SW480 (cell line): Measurements from ENCODE around the gene KRT79.
A peak's percentile ranks its signal among the peaks of the same experiment; 100 is the strongest.
"Not testable (repeated sequence)": the region's sequence is repeated elsewhere in the genome, so short reads cannot be mapped to it uniquely, and the experiment has no call there.

Experiments
- DNase-seq: peaks from one replicate; pipeline ENCODE4 v3.0.0-alpha.2; 2016; ENCODE audit warnings: low spot score

Gene KRT79

GRCh38 chr12:52805739-52806138, 28.4 kb downstream of the KRT79 start:
- DNase-seq = no peak

DNA sequence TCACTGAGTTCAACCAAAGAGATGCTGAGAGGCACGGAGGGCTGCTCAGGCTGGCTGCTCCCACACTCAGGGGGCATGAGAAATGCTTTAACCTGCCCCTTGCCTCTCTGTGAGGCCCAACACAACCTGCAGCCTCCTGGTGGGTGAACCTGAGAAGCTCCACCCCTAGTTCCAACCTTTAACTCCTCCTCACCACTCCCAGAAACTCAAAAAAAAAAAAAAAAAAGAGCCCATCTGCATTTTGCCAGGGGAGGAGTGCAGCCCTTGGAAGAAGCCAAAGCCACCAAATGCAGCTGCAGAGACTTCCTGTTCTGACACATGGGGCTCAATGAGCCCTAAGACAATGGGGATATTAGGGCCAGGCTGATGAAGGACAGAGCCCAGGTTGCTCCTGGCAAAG, 29.1 kb downstream of the KRT79 start:
- DNase-seq = no peak

GRCh38 chr12:52802442-52802841, 31.7 kb downstream of the KRT79 start:
- DNase-seq = no peak

DNA sequence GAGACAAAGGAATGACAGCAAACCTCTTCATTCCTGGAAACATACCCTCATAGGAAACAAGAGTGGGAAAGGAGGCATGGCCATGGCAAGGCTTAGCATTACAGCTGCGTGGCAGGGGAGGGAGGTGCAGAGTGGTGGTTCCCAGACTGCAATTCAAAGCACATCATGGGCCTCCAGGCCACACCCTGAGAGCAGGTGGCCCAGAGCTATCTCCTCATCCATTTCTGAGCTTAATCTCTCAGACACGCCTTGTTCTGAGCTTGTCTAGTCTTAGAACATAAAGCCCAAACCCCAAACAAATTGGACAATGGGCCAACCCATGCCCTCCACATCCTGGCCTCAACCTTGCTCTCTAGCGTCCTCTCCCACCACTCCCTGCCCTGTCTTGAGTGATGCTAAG, 32.3 kb downstream of the KRT79 start:
- DNase-seq = no peak

GRCh38 chr12:52800259-52800917, 33.7 kb downstream of the KRT79 start:
- no peak for DNase-seq

DNA sequence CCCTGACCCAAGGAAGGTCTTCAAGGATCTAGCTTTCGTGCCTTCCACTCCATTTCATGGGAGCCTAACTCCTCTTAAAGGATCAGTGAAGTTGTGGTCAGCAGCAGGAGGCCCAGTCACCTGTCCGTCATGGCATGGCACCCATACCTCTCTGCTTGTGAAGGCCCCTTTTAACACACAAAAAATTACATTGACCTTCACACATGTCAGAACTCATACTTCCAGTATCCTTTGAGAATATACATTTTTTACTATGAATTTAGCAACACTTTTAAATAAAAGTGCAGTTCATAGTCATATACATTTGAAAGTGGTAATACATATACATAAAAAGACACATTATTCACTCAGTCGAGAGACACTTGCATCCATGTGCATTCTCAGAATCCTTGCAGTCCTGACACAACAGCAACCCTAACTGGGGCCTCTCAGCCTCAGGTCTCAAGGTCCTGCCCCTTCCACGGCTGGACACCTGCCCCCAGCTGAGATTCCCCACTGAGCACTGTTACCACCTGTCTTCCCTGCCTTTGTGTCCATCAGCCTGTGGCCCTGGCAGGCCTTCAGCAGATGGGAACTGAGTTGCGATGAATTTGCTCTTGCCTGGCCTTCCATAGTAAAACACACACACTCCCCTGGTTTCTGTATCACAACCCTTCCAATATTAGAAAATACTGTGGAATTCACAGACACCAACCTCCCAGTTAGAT, 34.5 kb downstream of the KRT79 start:
- no peak for DNase-seq

GRCh38 chr12:52798671-52799504, 35.2 kb downstream of the KRT79 start:
- peak; percentile 70 for DNase-seq

GRCh38 chr12:52798003-52798670, 36.0 kb downstream of the KRT79 start:
- DNase-seq = peak; percentile 33

- DNase-seq = no peak
Measured at GRCh38 chr12:52797529-52797894, 36.6 kb downstream of the KRT79 start.

DNA sequence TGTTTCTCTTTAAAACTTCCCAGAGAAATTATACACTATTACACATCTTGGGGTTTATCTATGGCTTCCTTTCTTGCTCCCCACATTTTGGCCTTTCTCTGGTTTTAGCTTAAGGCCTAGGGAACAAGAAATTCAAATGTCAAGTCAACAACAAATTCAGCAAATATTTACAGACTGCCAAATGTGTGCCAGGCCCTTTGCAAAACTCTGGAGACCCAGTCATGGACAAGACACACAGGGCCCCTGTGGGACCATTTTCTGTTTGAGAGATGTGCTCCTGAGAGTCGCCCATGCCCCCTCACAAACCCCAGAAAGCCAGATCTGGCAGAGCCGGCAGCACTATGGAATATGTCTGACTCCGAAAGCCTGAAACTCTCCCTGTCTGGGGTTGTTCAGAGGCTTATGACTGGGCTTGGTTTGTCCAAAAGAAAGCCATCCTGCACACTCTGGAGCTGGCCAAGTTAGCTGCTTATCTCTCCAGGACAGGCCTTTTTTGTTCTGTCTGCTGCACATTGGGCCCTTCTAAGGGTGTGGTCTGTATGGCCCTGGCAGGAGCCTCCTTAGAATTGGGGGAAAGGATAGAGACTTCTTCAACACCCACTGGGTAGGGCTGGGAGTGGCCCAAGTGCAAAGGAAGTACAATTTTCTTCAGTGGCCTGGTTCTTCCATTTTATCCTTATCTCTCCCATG, 37.1 kb downstream of the KRT79 start:
- DNase-seq = no peak

DNA sequence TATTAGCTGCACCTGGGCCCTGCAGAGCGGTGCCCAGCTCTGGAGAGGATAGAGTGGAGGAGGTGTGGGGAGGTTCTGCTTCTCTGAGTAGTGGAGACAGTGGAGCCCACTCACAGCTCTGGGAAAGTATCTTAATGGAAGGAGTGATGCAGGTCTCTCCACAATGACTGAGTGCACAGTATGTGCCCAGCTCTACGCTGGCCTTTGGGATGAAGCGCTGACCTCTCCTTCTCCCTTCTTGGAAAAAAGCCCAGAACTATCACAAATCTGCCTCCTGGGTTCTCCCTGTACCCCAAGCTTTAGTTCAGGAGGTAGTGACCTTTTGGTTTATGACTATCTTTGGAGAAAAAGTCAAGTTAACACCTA, 37.7 kb downstream of the KRT79 start:
- DNase-seq = no peak

GRCh38 chr12:52795694-52796428, 38.2 kb downstream of the KRT79 start, which contains the start of gene KRT3:
Gene KRT3, minus strand, starts transcription at chr12:52796117. Its CDS starts 75 bp downstream, at chr12:52796042.
- DNase-seq = no peak

GRCh38 chr12:52795332-52795674, 38.8 kb downstream of the KRT79 start:
- DNase-seq = not testable (repeated sequence)

- peak; percentile 80 for DNase-seq
Measured at GRCh38 chr12:52794479-52795331, 39.4 kb downstream of the KRT79 start.

GRCh38 chr12:52792185-52793029, 41.7 kb downstream of the KRT79 start:
- DNase-seq = no peak

- no peak for DNase-seq
Measured at GRCh38 chr12:52791271-52792184, 42.6 kb downstream of the KRT79 start.

- DNase-seq = no peak
Measured at GRCh38 chr12:52790427-52791270, 43.5 kb downstream of the KRT79 start.
